Measurements from ENCODE around the gene APEH. TPM values are rescaled to one million over a fixed set of nuclear protein-coding genes. Genes with fewer than 3 reads are reported as not detected.
A peak's percentile ranks its signal among the peaks of the same experiment; 100 is the strongest.

APEH gene
- total RNA-seq, 2 experiments from 2014 or later = 165 to 166 TPM

DNA sequence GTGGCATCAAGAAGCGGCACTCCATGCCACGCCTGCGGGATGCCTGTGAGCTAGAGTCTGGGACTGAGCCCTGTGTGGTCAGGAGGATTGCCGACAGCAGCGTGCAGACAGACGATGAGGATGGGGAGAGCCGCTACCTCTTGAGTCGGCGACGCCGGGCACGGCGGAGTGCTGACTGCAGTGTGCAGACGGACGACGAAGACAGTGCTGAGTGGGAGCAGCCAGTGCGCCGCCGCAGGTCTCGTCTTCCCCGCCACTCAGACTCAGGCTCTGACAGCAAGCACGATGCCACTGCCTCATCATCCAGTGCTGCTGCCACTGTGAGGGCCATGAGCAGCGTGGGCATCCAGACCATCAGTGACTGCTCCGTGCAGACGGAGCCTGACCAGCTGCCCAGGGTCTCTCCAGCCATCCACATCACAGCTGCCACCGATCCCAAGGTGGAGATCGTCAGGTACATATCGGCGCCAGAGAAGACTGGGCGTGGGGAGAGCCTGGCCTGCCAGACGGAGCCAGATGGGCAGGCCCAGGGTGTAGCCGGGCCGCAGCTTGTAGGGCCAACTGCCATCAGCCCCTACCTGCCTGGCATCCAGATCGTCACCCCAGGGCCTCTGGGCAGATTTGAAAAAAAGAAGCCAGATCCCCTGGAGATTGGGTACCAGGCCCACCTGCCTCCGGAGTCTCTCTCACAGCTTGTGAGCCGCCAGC, 16.8 kb upstream of the APEH start:
- ChIA-PET CTCF (interaction anchor here (2.2 to 2.3 kb wide), 2 partner anchors 14 to 118 kb away, joined by 5 to 14 read pairs; no protein-coding TSS in a partner anchor), POLR2A (interaction anchor here (0.7 kb wide), 1 partner anchor 840 kb away, joined by 3 read pairs; no protein-coding TSS in a partner anchor)
- Mint-ChIP-seq H3K9me3 (no peaks in the 10 kb centered on the region), H3K4me3 (no peak overlapping the region), H3K4me1 (ENCODE audit: low read depth) (no peaks in the 10 kb centered on the region), H3K27ac (no peak overlapping the region), H3K27me3 (no peaks in the 10 kb centered on the region), H3K36me3 (ENCODE audit: low read depth) (no peaks in the 10 kb centered on the region)
- TF ChIP-seq, protein P1, sequence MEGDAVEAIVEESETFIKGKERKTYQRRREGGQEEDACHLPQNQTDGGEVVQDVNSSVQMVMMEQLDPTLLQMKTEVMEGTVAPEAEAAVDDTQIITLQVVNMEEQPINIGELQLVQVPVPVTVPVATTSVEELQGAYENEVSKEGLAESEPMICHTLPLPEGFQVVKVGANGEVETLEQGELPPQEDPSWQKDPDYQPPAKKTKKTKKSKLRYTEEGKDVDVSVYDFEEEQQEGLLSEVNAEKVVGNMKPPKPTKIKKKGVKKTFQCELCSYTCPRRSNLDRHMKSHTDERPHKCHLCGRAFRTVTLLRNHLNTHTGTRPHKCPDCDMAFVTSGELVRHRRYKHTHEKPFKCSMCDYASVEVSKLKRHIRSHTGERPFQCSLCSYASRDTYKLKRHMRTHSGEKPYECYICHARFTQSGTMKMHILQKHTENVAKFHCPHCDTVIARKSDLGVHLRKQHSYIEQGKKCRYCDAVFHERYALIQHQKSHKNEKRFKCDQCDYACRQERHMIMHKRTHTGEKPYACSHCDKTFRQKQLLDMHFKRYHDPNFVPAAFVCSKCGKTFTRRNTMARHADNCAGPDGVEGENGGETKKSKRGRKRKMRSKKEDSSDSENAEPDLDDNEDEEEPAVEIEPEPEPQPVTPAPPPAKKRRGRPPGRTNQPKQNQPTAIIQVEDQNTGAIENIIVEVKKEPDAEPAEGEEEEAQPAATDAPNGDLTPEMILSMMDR (IDR thresholded peaks at IDR 0.05) = no peak
- no peak for ATAC-seq
- no peak for DNase-seq
- intact Hi-C loops (cut with micrococcal nuclease) = no loop called here

DNA sequence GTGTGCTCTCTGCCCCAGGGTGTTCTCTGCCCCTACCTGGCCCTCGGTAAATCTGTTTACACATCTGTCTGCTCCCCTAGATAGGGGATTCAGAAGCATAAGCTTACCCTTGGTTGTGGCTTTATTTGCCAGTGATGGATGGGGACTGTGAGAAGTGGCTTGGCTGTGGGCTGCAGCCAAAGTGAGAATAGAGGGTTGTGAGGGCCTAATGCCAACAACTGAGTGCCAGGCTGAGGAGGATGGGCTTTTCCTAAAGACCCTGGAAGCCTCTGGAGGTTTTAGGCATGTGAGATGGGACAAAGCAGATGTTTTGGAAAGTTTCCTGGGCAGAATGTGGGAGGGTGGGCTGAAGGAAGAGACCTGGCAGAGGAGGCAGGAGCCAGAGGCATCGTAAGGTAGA, 15.4 kb upstream of the APEH start:
- no peaks in the 10 kb centered on the region for H3K9me3 Mint-ChIP-seq
- no peak overlapping the region for H3K27ac Mint-ChIP-seq
- intact Hi-C loops (cut with micrococcal nuclease) = no loop called here
- POLR2A ChIA-PET = no interaction called here
- H3K4me3 Mint-ChIP-seq = no peak overlapping the region
- TF ChIP-seq, protein P1 (IDR thresholded peaks at IDR 0.05) = no peak
- no peaks in the 10 kb centered on the region for H3K4me1 Mint-ChIP-seq (ENCODE audit: low read depth)
- H3K27me3 Mint-ChIP-seq = no peaks in the 10 kb centered on the region
- DNase-seq (no peak), ATAC-seq (no peak)
- CTCF ChIA-PET = interaction anchor here (2.2 kb wide), 1 partner anchor 13 kb away, joined by 5 read pairs; no protein-coding TSS in a partner anchor
- H3K36me3 Mint-ChIP-seq (ENCODE audit: low read depth) = no peaks in the 10 kb centered on the region

DNA sequence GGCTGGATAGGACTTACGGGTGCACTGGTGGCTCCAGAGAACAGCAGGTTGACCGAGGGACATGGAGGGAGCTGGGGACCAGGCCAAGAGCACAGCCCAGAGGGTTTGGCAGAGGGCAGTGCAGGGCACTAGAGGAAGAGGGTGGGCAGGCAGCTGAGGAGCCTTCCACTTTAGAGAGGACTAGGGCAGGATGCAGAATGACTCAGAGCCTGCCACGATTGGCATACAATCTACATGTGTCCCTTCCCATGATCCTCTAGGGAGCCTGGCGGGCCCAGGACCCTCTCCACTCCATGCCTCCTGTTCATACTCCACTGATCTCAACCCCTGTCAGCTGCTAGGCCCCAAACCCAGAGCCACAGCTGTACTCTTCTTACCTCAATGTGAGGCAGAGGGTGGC, 14.4 kb upstream of the APEH start:
- no peak overlapping the region for H3K27ac Mint-ChIP-seq
- no peaks in the 10 kb centered on the region for H3K9me3 Mint-ChIP-seq
- POLR2A ChIA-PET = interaction anchor here (1.8 kb wide), 1 partner anchor 12 kb away, joined by 5 read pairs; no protein-coding TSS in a partner anchor
- CTCF ChIA-PET = interaction anchor here (1.3 to 1.5 kb wide), 3 partner anchors 12 to 123 kb away, joined by 3 to 7 read pairs (median 3); no protein-coding TSS in a partner anchor
- intact Hi-C loops (cut with micrococcal nuclease) = no loop called here
- no peaks in the 10 kb centered on the region for H3K36me3 Mint-ChIP-seq (ENCODE audit: low read depth)
- TF ChIP-seq, protein P1 (IDR thresholded peaks at IDR 0.05) = no peak
- DNase-seq = peak; percentile 15
- no peak overlapping the region for H3K4me3 Mint-ChIP-seq
- peak; percentile 64 for ATAC-seq
- no peaks in the 10 kb centered on the region for H3K4me1 Mint-ChIP-seq (ENCODE audit: low read depth)
- H3K27me3 Mint-ChIP-seq = no peaks in the 10 kb centered on the region

DNA sequence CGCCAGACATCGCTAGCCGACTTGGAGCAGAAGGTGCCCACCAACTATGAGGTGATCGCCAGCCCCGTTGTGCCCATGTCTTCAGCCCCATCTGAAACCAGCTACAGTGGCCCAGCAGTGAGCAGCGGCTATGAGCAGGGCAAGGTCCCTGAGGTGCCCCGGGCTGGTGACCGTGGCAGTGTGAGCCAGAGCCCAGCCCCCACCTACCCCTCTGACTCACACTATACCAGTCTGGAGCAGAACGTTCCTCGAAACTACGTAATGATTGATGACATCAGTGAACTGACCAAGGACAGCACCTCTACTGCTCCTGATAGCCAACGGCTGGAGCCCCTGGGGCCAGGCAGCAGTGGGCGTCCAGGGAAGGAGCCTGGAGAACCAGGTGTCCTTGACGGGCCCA, 12.9 kb upstream of the APEH start:
- DNase-seq (no peak), ATAC-seq (no peak)
- Mint-ChIP-seq H3K27me3 (no peaks in the 10 kb centered on the region), H3K4me3 (no peak overlapping the region), H3K4me1 (ENCODE audit: low read depth) (no peaks in the 10 kb centered on the region), H3K27ac (no peak overlapping the region), H3K9me3 (no peaks in the 10 kb centered on the region), H3K36me3 (ENCODE audit: low read depth) (no peaks in the 10 kb centered on the region)
- ChIA-PET POLR2A (interaction anchor here (1.8 kb wide), 1 partner anchor 10 kb away, joined by 5 read pairs; no protein-coding TSS in a partner anchor), CTCF (interaction anchor here (1.5 kb wide), 1 partner anchor 122 kb away, joined by 3 read pairs; no protein-coding TSS in a partner anchor)
- TF ChIP-seq, protein P1 (IDR thresholded peaks at IDR 0.05) = no peak
- intact Hi-C loops (cut with micrococcal nuclease) = no loop called here

DNA sequence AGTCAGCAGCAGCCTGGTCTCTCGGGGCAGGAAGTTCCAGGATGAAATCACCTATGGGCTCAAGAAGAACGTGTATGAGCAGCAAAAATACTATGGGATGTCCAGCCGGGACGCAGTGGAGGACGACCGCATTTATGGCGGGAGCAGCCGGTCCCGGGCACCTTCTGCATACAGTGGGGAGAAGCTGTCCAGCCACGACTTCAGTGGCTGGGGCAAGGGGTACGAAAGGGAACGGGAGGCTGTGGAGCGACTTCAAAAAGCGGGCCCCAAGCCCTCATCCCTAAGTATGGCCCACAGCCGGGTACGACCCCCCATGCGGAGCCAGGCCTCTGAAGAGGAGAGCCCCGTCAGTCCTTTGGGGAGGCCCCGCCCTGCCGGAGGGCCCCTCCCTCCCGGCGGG, 12.1 kb upstream of the APEH start:
- CTCF ChIA-PET = interaction anchor here (5.8 kb wide), 1 partner anchor 122 kb away, joined by 43 read pairs; no protein-coding TSS in a partner anchor
- POLR2A ChIA-PET = no interaction called here

More for the DNA sequence above, 12.1 kb upstream of the APEH start:
- H3K36me3 Mint-ChIP-seq (ENCODE audit: low read depth) = no peaks in the 10 kb centered on the region
- DNase-seq (no peak), ATAC-seq (no peak)
- intact Hi-C loops (cut with micrococcal nuclease) = no loop called here
- H3K27me3 Mint-ChIP-seq = no peaks in the 10 kb centered on the region
- H3K9me3 Mint-ChIP-seq = no peaks in the 10 kb centered on the region
- no peak overlapping the region for H3K4me3 Mint-ChIP-seq
- TF ChIP-seq, protein P1 (IDR thresholded peaks at IDR 0.05) = no peak
- no peak overlapping the region for H3K27ac Mint-ChIP-seq
- no peaks in the 10 kb centered on the region for H3K4me1 Mint-ChIP-seq (ENCODE audit: low read depth)

Data from activated CD8-positive, alpha-beta T cell treated with anti-CD3 and anti-CD28 coated beads for 36 hours (primary cell).